HL-60 (cell line): ENCODE data around the gene ABCA10.

Experiments
- DNase-seq, 2 experiments: peaks; one replicate each; pipeline ENCODE4 v3.0.0-alpha.2; 2010 to 2020; ENCODE audit warnings: low read depth in 1 of 2, low spot score in 1 of 2
- H3K27ac ChIP-seq: fragments of 250-450 bp; sonication (Bioruptor Pico); replicated peaks from 2 replicates; pipeline ENCODE4 v1.5.1; 2020; ENCODE audit warnings: mild to moderate bottlenecking, moderate library complexity
- H3K27me3 ChIP-seq: fragments of 250-450 bp; sonication (Bioruptor Pico); 2 replicates; pipeline ENCODE4 v1.5.1; 2021; ENCODE audit warnings: mild to moderate bottlenecking, moderate library complexity; ENCODE audit not compliant: insufficient read depth, poor library complexity, severe bottlenecking
- H3K4me3 ChIP-seq: replicated peaks from 2 replicates; pipeline ENCODE4 v1.5.1; 2011; ENCODE audit warnings: mild to moderate bottlenecking, control low read depth, low read length; ENCODE audit not compliant: insufficient read depth
- CTCF ChIP-seq: IDR thresholded peaks from one replicate; pipeline ENCODE4 v1.5.1; 2011; ENCODE audit warnings: low read length, control low read depth, inconsistent platforms; ENCODE audit not compliant: insufficient read depth
- GABPA ChIP-seq: IDR thresholded peaks from 2 replicates; pipeline ENCODE4 v1.6.1; 2012; ENCODE audit warnings: low read depth
- POLR2AphosphoS5 ChIP-seq: IDR thresholded peaks from 2 replicates; pipeline ENCODE4 v1.6.1; 2012; ENCODE audit warnings: low read depth
- REST ChIP-seq: IDR thresholded peaks from 2 replicates; pipeline ENCODE4 v1.6.1; 2012; ENCODE audit warnings: low read depth; ENCODE audit not compliant: insufficient replicate concordance
- SPI1 ChIP-seq: IDR thresholded peaks from 2 replicates; pipeline ENCODE4 v1.6.1; 2012; ENCODE audit warnings: low read depth, mild to moderate bottlenecking, borderline replicate concordance

The ABCA10 gene

GRCh38 chr17:69154267-69154666, 74.4 kb downstream of the ABCA10 start:
- no peak overlapping the region for H3K4me3 ChIP-seq
- DNase-seq: no peak
- no peaks in the 10 kb centered on the region for H3K27me3 ChIP-seq
- no peak for TF ChIP-seq POLR2AphosphoS5
- no peak for TF ChIP-seq REST
- TF ChIP-seq SPI1: no peak
- TF ChIP-seq CTCF: no peak
- no peak for TF ChIP-seq GABPA
- no peak overlapping the region for H3K27ac ChIP-seq

GRCh38 chr17:69150333-69150732, 78.3 kb downstream of the ABCA10 start:
- no peak for DNase-seq
- TF ChIP-seq CTCF: no peak
- no peak for TF ChIP-seq SPI1
- no peak for TF ChIP-seq REST
- Histone ChIP-seq H3K27ac (no peak overlapping the region), H3K27me3 (no peaks in the 10 kb centered on the region), H3K4me3 (no peak overlapping the region)

GRCh38 chr17:69147460-69147859, 81.2 kb downstream of the ABCA10 start:
- no peak overlapping the region for H3K27ac ChIP-seq
- H3K27me3 ChIP-seq: no peaks in the 10 kb centered on the region
- no peak for DNase-seq
- TF ChIP-seq GABPA: no peak
- no peak for TF ChIP-seq CTCF
- TF ChIP-seq POLR2AphosphoS5: no peak
- no peak for TF ChIP-seq SPI1
- no peak for TF ChIP-seq REST
- H3K4me3 ChIP-seq: no peak overlapping the region
